Measurements from ENCODE around the gene SYT7.

Gene SYT7

GRCh38 chr11:61553373-61554171 lies 27.3 kb downstream of the SYT7 start:
- no peak for DNase-seq (ENCODE audit: low read depth)

DNA sequence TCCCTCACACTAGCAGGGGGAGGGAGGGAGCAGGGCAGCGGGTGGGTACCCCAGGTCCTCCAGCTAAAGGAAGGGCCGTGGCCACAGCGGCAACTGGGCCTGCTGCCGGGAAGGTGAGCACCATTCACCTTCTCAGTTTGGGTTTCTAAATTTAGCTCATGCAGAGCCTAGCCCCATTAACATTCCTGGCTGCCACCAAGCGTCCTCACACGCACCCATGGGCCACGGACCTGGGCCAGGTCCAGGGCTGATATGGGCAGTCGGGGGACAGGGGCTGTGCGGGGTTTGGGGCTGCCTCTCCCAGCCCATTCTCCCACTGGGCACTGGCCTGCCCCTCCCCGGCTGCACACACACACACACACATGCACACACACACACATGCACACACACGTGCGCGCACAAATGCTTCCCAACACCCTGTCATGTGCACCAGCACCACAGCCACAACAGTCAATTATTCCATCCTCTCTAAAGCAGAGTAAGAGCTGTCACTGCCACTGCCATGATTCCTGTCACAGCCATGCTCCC lies 28.7 kb downstream of the SYT7 start:
- no peak for DNase-seq (ENCODE audit: low read depth)

DNA sequence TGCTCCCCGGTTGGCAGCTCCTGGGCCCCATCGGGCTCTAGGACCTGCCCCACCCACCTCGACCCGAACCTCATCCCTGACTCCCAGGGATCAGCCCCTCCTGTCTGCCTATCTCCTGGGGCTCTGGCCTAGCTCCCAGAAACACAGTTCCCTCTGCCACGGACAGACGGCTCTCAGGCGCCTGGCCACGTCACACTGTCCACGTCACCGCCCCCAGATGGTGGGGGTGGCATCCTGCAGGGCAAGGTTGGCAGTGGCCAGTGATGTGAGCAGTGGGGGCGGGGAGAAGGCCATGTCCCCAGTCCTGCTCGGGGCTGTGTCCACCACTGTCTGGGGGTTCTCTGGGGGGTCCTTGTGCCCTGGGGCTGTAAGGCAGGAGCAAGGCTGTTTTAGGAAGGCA lies 29.2 kb downstream of the SYT7 start:
- peak; percentile 6 for DNase-seq (ENCODE audit: low read depth)

DNA sequence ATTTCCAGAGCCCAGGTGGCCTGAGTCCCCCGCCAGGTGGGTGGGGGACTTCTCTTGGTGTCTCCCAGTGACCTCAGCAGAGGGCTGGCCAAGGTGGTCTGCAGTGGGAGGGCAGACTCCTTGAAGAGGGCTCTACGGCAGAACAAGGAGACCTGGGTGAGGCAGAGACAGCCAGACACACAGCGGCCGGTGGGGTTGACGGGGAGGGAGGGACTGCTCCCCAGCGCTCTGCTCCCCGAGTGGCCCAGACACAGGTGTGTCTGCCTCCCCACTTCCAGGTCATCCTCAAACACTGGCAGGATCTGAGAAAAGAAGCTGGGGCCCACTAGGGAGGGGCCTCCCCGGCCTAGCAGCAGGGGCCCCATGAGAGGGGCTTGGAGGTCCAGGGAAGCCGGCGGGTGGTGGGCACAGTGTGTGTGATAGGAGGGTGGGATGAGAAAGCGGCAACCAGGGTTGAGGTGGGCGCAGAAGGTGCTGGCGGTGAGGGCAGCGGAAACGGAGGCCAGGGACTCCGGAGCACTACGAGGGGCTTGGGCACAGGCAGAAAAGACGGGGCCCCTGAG lies 30.1 kb downstream of the SYT7 start:
- DNase-seq (ENCODE audit: low read depth), result no peak

DNA sequence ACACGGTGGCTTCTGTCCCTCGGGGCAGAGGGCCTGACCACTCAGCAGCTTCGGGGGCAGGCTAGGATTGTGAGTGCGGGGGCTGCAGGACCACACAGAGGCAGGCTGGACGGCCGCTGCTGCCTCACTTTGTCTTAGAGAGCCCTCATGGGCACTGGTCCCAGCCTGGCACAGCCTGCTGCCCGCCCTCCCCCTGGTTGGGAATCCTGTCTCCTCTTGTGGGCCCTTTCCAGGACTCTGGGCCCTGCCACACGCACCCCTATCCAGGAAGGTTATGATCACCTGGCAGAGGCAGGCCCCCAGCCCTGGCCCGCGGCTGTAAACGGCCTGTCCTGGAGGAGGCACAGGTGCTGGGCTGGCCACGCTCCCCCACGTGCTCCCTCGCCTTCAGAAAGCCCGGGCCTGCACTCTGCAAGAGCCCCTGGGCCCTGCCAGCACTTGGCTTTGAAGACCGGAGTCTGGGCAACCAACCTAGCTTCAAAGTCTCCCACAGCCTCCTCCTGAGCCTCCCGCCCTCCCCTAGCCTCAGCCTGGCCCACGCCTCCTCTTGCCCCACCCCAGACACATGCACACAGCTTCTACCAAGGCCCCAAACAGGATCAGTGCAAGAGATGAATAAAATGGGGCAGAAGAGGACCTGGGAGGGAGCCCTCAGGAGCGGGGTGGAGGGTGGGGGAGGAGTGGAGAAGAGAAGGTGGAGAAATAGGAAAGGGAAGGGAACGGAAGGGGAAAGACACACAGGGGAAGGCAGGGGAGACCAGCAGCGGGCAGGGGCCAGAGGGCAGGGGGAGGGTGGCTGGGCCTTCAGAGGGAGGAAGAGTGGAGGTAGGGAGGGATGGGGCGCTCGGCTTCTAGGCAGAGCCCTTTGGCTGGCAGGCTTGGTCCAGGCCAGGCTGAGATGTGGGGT lies 31.0 kb downstream of the SYT7 start:
- DNase-seq (ENCODE audit: low read depth), result no peak

GRCh38 chr11:61549177-61549576 lies 31.7 kb downstream of the SYT7 start:
- DNase-seq (ENCODE audit: low read depth), result no peak

- no peak for DNase-seq (ENCODE audit: low read depth)
Observed at GRCh38 chr11:61547246-61547645, 33.6 kb downstream of the SYT7 start.

DNA sequence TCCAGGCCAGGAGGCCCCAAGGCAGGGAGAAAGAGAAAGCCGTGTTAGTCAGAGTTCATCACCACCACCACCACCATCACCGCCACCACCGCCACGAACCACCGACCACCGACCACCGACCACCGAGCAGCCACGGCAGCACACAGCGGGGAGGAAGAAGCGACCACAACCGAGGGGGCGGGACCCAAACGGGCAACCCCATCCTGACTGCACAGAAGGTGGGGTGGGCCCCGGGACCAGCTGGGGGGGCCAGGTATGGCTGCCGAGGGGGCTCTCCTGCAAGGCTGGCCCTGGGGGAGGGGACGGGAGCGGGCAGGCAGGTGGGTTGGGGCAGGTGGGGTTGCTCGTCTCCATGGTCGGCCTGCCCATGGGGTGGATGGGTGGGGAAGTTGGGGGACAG lies 34.2 kb downstream of the SYT7 start:
- DNase-seq (ENCODE audit: low read depth), result no peak

DNA sequence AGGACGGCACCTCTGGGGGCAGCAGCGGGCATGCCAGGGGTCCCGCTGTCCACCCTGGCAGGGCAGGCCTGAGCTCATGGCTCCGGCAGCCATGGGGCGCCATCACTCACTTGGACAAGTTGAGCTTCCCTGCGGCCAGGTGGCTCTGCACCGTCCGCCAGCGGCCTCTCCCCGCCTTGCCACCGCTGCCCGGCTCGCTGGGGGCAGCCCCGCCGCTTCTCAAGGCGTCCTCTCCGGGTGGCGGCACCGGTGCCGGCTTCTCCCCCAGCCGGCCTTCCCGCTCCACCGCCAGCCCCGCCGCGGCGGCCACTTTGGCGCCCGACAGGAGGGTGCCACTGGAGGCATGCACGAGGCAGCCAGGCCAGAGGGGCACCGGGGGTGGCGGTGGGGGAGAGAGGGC lies 35.0 kb downstream of the SYT7 start:
- DNase-seq (ENCODE audit: low read depth), result no peak

- peak; percentile 18 for DNase-seq (ENCODE audit: low read depth)
Observed at GRCh38 chr11:61545341-61545740, 35.5 kb downstream of the SYT7 start.

DNA sequence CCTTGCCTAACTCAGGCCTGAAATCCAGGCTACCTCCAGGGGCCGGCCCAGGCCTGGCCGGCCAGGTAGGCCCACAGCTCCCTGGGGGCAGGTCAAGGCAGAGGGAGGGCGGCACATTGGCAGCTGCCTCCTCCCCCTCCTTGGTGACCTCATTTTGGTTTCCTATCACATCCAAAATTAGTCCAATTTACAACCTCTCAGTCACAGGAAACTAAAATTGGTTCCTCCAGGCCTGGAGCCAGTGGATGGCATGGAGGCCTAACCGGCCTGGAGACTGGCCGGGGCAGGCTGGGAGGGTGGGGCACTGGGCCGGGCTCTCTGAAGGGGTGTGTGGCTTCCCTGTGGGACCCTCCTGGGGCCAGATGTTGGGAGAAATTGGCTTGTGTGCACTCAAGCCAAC lies 36.4 kb downstream of the SYT7 start:
- no peak for DNase-seq (ENCODE audit: low read depth)

GRCh38 chr11:61543606-61544306 lies 37.1 kb downstream of the SYT7 start:
- peak; percentile 38 for DNase-seq (ENCODE audit: low read depth)

DNA sequence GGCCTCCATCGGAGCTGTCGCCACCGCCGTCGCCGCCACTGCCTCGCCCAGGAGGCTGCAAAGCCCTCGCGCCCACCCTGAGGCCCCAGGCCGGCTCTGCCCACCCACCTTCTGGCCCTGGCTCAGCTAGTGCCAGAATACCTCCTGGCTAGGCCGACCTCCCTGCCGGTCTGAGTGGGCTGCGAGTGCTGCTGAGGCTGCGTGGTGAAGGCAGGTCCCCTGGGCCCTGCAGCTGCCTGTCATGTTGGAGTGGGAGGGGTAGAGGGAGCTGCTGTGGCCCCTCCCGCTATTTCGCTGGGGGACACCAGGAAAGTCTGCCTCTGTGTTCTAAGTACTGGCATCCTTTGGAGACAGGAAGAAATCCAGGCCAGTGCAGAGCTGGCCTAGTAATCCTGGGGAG lies 38.2 kb downstream of the SYT7 start:
- DNase-seq (ENCODE audit: low read depth), result no peak

GRCh38 chr11:61542024-61542461 lies 38.8 kb downstream of the SYT7 start:
- no peak for DNase-seq (ENCODE audit: low read depth)

DNA sequence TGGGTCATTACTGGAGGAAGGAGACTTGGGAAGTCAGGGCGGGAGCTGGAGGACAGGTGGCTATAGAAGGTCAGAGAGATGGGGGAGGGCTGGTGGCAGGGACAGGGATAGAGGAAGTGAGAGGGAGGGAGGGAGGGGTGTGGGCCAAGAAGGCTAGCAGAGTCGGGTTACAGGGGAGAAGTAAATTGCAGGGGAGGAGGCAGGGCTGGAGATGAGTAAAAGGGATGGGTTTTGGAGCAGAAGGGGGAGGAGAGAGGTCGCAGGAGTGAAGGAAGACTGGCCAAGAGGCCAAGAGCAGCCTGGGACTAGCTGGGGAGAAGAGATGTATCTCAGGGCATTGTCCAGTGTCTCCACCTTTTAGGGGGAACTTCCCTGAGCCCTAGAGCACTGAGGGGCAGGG lies 39.3 kb downstream of the SYT7 start:
- DNase-seq (ENCODE audit: low read depth), result peak; percentile 40

DNA sequence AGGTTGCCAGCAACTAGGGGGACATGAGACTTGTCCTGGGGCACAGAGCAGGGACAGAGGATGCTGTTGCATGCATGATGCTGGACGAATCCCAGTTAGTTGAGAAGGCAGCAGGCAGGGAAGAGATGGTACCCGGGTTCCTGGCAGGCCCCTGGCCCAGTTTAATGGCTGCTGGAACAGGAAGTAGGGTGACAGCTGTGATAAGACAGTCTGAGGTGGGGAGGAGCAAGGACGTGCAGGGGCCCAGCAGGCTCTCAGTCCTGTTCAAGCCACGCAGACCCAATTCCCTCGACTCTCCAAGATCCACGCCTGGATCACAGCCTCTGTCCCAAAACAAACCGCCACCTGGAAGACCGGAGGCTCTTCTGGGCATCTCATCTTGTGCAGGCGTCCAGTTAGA lies 40.3 kb downstream of the SYT7 start:
- no peak for DNase-seq (ENCODE audit: low read depth)

- DNase-seq (ENCODE audit: low read depth), result no peak
Observed at GRCh38 chr11:61539831-61540357, 41.0 kb downstream of the SYT7 start.

DNA sequence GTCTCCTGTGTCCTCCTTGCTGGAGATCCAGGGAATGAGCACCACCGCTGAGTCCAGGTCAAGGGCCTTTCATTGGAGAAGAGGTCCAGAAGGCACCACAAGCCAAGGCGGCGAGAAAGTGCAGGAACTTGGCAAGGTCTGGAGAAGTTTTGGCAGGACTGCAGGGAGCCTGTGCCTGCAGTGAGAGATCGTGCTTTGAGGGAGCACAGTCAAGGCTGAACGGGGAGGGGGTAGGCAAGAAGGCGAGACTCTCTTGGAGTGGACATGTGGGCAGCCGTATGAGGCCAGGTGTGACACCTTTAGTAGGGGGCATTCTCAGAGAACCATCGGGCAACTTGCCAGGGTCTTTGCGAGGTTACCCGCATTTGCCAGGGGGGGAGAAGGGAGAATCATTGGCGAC lies 41.9 kb downstream of the SYT7 start:
- no peak for DNase-seq (ENCODE audit: low read depth)

DNA sequence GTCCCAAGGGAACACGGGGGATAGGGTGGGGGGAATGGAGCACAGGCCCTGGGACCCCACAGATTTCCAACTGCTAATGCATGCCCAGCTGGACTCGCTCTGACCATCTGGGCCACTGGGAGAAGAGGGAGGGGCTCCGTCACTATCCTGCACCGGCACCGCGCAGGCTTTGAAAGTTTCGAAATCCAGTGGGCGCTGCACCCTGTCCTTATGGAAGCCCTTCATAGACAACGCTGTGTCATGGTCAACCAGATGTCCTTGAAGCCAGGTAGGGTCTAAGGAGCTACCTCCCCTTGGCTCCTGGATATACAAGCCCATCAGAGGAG lies 42.3 kb downstream of the SYT7 start:
- DNase-seq (ENCODE audit: low read depth), result no peak

DNA sequence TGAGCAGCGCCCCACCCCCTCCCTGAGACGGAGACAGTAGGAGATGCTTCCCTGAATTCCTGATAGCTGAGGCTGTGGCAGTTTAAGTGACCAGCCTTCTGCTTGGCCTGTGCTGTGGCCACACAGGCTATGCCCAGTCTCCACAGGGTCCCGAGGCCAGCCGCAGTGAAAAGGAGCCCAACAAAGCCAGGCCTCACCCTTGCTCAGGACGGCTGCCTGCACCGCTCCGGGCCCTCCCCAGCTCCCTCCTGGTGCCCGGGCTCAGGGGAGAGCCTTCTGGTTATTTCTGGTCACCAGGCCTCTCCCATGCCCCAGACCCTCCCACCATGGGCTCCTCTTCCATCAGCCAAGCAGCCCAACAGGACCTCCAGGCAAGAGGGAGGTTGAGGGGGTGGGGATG lies 43.5 kb downstream of the SYT7 start:
- DNase-seq (ENCODE audit: low read depth), result no peak

DNA sequence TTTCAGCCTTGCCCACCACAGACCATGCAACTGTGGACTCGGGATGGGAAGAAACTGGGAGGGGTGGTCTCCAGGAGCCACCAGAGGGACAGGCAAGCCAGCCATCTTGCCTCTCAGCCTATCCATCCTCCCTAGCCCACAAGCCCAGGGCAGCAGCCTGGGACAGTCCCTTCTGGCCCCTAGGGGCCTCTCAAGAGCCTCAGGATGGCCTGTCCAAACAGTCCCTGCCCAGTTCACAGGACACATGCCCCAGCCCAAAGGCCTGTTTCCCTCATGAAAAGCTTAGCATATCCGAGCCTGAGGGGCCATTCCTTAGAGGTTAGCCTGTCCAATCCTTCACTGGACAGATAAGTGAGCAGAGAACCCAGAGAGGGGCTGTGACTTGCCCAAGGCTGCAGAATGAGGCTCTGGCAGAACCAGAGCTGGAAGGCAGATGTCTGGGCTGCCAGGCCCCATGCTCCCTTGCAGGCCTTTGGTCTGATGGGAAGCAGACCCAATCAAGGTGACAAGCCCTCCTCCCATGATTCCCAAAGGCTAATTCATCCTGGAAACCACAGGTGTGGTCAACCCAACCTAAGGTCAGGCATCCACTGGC lies 44.1 kb downstream of the SYT7 start:
- no peak for DNase-seq (ENCODE audit: low read depth)
